HG03460 (cell line): ENCODE data around the gene FOSB.
A peak's percentile ranks its signal among the peaks of the same experiment; 100 is the strongest.

Experiments
- ATAC-seq: cut with Tn5 transposase; IDR thresholded peaks from one replicate; pipeline ENCODE4 v1.9.1; 2021; ENCODE audit not compliant: unreplicated experiment

Gene FOSB

DNA sequence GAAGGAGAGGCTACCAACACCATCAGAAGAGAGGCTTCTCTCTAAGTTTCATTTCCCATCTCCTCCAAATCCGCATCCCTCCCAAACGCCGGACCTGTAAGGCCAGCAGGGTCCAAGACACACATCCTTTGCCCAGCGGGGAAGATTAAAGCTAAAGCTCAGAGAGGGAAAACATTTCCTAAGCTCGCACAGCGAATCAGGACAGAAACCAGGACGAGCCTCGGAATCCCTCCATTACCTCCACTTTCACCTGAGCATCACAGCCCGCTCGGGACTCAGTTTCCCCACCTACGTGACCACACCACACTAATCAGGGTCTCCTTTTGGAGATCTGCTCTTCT lies 711 bp upstream of the FOSB start:
- ATAC-seq = no peak

GRCh38 chr19:45468159-45468651 lies 409 bp downstream of the FOSB start:
- no peak for ATAC-seq

DNA sequence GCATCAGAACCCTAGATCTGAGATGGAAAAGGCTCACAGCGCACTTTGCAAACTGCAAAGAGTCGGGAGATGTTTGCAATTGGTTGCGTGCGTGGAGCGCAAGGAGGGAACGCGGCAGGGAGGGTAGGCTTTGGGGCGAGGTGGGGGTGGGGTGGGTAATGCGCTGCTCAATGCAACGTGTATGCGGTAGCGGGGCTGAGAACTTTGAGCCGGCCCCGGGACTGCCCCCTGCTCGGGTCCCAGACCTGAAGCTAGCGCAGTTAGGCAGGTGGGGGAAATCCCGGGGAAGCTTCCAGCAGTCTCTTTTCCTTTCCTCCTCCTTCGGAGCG lies 971 bp downstream of the FOSB start:
- ATAC-seq = peak; percentile 21

DNA sequence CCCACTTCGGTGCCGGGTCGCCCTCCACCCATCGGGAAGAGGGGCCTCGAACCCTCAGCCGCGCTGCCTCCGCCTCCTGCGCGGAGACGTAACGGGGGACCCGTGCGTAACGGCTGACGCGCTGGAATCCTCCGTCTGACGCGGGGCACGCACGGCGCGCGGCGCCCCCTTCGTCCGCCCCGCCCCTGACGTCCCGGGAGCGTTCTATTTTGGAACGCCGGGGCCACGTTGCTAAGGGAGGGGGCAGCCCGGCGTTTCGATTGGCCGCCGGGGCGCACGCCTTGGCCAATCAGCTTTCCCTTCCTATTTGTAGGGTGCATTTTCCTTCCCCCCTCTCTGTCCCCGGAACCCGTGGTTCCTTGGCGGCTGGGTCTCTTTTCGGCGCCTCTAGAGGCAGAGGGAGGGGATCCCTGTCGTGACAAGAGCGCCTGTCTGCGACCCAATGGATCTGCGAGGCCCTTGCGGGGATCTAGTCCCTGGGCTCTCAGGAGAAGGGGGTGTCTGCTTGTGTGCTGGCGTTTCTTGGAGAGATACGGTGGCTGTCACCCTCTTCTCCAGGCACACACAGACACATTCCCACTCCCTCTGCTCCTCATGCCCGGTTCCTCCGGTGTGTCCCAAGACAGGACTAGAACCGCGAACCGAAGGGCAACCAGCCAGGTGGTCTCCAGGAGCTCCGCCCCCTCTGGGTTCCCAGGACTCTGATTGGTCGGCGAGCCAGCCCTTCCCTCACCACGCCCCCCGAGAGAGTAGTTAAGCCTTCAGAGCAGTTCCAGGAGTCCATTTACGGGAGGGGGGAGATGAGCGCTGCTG lies 1.5 kb downstream of the FOSB start:
- peak; percentile 57 for ATAC-seq

- ATAC-seq = no peak
Observed at GRCh38 chr19:45469945-45470761, 2.4 kb downstream of the FOSB start.

- ATAC-seq = no peak
Observed at GRCh38 chr19:45470762-45471081, 2.9 kb downstream of the FOSB start.

- no peak for ATAC-seq
Observed at GRCh38 chr19:45471111-45471930, 3.5 kb downstream of the FOSB start.

DNA sequence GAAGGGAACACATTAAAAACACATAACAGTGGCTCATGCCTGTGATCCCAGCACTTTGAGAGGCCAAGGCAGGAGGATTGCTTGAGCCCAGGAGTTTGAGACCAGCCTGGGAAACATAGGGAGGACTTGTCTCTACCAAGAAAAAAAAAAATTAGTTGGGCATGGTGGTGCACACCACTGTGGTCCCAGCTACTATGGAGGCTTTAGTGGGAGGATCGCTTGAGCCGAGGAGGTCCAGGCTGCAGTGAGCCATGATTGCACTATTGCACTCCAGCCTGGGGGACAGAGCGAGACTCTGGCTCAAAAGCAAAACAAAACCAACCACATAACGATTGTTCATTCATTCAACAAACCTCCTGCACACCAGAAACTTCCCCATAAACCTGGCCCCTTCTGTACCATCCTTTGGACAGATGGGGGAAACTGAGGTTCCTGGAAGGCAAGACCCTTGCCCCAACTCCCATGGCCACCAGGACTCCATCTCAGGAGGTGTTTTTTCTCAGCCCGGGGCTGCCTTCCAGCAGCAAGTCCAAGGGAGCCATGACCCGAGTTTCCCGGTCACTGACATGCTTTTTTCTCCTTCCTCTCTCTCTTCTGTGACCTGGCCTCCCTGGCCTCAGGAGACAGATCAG lies 4.3 kb downstream of the FOSB start:
- ATAC-seq = no peak

DNA sequence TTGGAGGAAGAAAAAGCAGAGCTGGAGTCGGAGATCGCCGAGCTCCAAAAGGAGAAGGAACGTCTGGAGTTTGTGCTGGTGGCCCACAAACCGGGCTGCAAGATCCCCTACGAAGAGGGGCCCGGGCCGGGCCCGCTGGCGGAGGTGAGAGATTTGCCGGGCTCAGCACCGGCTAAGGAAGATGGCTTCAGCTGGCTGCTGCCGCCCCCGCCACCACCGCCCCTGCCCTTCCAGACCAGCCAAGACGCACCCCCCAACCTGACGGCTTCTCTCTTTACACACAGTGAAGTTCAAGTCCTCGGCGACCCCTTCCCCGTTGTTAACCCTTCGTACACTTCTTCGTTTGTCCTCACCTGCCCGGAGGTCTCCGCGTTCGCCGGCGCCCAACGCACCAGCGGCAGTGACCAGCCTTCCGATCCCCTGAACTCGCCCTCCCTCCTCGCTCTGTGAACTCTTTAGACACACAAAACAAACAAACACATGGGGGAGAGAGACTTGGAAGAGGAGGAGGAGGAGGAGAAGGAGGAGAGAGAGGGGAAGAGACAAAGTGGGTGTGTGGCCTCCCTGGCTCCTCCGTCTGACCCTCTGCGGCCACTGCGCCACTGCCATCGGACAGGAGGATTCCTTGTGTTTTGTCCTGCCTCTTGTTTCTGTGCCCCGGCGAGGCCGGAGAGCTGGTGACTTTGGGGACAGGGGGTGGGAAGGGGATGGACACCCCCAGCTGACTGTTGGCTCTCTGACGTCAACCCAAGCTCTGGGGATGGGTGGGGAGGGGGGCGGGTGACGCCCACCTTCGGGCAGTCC lies 5.0 kb downstream of the FOSB start:
- ATAC-seq = no peak

- ATAC-seq = no peak
Observed at GRCh38 chr19:45473367-45473681, 5.5 kb downstream of the FOSB start.

GRCh38 chr19:45473682-45474605 lies 6.1 kb downstream of the FOSB start:
- ATAC-seq = no peak

DNA sequence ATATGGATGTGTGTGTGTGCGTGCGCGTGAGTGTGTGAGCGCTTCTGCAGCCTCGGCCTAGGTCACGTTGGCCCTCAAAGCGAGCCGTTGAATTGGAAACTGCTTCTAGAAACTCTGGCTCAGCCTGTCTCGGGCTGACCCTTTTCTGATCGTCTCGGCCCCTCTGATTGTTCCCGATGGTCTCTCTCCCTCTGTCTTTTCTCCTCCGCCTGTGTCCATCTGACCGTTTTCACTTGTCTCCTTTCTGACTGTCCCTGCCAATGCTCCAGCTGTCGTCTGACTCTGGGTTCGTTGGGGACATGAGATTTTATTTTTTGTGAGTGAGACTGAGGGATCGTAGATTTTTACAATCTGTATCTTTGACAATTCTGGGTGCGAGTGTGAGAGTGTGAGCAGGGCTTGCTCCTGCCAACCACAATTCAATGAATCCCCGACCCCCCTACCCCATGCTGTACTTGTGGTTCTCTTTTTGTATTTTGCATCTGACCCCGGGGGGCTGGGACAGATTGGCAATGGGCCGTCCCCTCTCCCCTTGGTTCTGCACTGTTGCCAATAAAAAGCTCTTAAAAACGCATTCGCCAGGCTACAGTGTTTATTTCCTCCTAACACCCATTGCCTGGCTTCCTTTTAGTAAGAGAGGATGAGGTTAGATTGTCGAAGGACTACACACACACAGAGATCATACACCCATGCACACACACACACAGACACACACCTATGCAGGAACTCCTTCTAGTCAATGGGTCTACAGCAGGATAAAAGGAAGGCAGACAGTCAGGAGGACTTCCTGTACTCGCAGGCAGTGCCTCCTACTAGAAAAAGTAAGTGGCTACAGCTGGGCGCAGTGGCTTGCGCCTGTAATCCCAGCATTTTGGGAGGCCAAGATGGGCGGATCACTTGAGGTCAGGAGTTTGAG lies 7.1 kb downstream of the FOSB start:
- no peak for ATAC-seq

GRCh38 chr19:45475537-45476291 lies 7.9 kb downstream of the FOSB start:
- ATAC-seq = no peak

DNA sequence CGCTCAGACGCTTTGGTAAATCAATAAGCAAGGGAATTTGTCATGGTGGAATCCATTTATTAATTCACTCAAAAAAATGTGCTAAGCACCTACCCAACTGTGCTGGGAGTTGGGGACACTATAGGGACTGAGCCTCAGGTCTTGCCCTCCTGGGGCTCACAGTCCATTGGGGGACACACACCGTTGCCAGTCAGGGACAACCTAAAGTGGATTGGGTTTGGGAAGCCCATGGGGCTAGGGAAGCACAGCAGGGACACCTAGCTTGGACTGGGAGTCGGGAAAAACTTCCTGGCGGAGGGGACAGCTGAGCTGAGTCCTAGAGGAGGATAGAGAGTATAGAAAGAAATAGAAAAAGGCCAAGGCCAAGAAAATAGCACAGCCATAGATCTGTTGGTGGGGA lies 8.5 kb downstream of the FOSB start:
- ATAC-seq = no peak

- no peak for ATAC-seq
Observed at GRCh38 chr19:45477186-45477585, 9.4 kb downstream of the FOSB start.

DNA sequence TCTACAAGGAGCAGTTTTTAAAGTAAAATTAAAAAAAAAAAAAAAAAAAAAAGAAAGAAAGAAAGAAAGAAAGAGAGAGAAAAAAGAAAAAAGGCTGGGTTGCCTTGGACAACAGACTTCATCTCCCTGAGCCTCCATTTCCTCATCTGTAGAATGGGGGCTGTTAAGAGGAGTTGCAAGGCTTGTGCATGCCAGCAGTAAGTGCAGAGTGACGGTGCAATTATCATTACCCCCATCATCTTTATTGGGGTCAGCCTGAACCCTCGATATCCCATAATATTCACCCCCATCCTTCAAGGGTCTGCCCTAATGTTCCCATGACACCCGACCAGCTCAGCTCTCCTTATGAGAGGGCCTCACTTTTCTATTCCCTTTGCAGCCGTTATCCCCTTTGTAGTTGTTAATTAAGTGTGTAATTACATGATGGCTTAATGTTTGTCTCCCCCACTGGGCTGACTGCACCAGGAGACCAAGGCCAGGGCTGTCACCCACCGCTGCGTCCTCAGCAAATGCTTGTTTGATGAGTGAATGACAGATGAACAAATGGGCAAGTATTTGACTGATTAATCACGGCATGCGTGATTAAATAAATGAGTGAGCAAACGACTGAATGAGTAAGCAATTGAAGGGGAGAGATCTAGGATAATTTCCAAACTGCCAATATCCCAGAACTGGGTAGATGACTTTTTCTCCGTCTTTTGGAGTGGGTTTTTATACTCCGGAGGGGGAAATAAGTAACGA lies 10.1 kb downstream of the FOSB start:
- no peak for ATAC-seq
